GM21381 (cell line): ENCODE results near the gene NAA80.
"Not testable (repeated sequence)": the region's sequence is repeated elsewhere in the genome, so short reads cannot be mapped to it uniquely, and the experiment has no call there.

Experiments
- ATAC-seq: cut with Tn5 transposase; IDR thresholded peaks from one replicate; pipeline ENCODE4 v1.9.1; 2021; ENCODE audit warnings: mild to moderate bottlenecking, moderate library complexity; ENCODE audit not compliant: unreplicated experiment

NAA80 gene

GRCh38 chr3:50316657-50317242, 17.5 kb upstream of the NAA80 start:
- ATAC-seq = no peak

GRCh38 chr3:50314816-50315215, 15.6 kb upstream of the NAA80 start:
- no peak for ATAC-seq

GRCh38 chr3:50314342-50314741, 15.1 kb upstream of the NAA80 start:
- ATAC-seq = no peak

GRCh38 chr3:50312041-50312440, 12.8 kb upstream of the NAA80 start:
- ATAC-seq = not testable (repeated sequence)

DNA sequence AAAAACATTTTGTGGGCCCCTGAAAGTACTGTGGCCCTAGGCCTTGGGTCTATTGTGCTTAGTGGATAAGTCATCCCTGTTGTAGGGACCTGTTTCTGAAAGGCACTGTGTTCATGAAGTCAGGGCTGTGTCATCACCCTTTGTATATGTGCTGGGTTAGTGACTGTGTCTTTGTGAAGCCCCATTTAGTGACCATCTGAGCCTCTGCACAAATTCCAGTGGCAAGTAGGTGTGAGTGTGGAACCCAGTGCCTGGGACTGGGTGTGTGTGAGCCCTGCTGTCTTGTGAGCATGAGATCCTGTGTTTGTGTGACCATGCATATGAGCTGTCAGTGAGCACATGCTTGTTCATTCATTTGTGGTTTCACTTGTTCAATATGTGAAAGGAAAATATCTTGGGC, 5.4 kb upstream of the NAA80 start:
- no peak for ATAC-seq

DNA sequence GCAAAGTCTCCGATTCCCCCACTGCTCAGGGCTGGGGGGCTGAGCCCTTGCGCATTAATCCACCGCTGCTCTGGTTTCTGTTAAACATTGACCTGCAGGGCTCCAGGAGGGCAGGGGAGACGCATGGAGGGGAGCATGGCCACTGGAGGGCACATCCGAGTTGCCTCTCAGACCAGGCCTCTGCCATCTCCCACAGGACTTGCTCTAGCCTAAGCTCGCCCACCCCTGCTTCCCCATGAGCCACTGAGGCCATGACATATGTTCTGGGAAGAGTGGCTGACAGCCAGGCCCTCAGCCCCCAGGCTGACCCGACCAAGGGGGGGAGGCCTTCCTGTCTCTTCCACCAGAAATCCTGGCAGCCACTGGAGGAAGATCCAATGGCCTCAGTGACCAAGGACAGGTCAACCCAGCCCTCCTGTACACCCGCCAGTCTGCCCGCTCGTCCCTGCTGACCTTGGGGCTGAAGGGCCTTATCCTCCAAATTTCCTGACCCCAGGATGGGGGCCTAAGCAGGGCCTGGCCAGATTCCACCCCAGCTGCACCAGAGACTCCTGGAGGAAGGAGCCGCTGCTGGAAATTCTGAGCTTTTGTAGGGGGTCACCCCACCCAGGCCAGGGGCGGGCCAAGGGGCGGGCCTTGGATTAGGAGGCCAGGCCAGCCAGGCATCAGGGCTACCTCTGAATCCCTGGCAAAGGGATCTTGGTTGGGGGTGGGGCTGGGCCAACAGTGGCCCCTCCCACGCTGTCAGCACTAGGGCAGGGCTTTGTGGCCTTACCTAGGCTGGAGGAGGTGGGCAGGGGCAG, 4.0 kb upstream of the NAA80 start, which contains the start of gene HYAL1:
Gene HYAL1 (minus strand): TSS at position 562 of the 803 bp plus-strand sequence. CDS start 618 bp downstream, outside the sequence.
- no peak for ATAC-seq

GRCh38 chr3:50302095-50303012, 3.1 kb upstream of the NAA80 start:
- ATAC-seq = no peak

DNA sequence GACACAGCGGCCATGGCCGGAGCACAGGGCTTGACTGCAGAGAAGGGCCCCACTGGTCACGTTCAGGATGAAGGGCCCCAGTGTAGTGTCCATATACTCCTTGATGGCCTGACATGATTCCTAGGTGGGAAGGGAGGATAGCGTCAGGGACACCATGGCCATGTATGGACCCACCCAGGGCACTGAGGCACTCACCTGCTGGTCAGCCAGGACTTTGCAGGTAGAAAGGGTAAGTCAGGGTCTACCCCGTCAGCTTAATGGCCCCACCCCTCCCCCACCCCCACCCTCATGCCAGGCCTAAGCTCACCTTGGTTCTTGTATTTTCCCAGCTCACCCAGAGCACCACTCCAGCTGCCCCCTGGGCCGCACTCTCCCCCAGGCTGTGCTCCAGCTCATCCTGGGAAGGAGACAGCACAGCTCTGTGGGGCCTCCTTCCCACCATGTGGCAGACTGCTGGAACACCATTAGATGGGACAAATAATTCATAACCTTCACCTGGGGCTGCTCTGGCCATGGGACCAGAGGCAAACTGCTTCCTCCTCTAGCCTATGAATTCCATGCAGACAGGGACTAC, 1.6 kb upstream of the NAA80 start:
- ATAC-seq = no peak

GRCh38 chr3:50299929-50300680, 900 bp upstream of the NAA80 start:
- no peak for ATAC-seq

DNA sequence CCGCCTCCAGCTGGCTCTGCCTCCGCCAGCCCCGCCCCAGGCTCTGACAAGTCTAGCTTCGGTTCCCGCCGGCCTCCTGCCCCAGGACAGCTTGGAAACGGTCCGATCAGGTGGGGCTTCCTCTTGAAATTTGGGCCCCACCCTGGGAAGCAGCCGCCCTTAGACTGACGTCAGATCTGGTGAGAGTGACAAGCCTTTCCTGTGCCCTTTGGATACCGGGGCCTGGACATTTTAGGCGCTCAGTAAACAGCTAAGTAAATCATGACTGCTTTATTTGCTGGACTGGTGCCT, 378 bp upstream of the NAA80 start:
- ATAC-seq = peak; percentile 3

DNA sequence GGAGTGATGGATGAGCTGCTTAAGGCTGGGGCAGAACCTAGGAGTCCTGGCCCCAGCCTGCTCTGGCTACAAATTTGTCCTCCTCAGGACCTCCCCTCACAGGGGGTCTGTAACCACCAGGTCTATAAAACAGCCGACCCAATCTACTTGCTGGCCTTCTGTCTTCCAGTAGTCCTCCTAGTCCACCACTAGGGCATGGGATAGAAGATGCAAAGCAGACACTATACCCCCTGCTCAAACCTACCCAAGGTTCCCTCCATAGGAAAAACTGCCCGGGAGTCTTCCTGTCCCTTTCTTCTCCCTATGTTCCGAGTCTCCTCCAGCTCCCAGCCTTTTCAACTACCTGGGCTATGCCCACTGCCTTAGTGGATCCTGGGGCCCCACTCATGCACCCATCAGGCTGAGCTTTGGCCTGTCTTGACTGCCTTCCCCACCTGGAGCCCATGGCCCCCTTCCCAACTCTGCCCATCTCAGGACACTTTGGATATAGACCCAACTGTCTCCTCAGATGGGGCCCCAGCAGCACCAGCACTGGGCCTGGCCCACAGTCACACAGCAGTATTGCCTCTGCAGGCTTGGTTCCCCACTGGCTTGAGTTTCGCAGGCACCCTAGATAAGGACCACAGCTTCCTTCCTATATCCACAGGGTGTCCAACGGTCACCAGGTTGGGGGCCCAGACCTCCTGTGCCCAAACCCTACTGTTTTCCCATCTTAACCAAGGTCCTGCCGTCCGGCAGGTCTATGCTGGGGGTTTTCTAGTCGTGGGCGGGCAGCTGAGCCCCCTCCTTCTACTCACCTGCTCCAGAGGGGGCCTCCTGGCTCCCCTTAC, 1.1 kb downstream of the NAA80 start:
- ATAC-seq = no peak

GRCh38 chr3:50297384-50297775, 1.8 kb downstream of the NAA80 start:
- no peak for ATAC-seq

DNA sequence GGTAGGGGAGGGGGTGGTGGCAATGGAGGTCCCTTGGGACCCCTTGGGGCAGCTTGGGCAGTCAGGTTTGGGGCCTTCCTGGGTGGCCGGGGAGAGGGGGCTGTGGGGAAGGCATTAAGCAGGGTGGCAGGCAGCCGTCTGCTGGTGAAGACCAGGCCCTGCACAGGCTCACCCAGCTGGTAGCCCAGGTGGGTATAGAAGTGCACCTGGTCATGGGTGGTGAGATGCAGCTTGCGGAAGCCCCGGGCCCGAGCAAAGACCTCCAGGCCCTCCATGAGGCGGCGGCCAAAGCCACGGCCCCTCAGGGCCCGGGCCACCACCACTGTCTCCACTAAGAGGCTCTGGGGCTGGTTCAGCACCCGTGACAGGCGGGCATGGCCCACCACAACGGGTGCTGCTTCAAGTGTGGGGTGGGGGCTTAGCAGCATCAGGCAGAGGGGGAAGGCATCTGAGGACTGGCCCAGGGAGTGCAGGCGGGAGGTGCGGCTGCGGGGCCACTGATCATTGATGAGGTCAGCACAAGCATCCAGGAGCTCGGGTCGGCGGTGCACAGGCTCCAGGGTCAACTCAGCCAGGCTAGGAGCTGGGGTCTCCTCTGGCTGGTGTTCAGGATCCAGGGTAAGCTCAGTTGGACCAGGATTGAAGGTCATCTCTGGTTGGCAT, 2.4 kb downstream of the NAA80 start:
- no peak for ATAC-seq

- no peak for ATAC-seq
Observed at GRCh38 chr3:50295553-50296431, 3.4 kb downstream of the NAA80 start.

- no peak for ATAC-seq
Observed at GRCh38 chr3:50294492-50295403, 4.5 kb downstream of the NAA80 start.

DNA sequence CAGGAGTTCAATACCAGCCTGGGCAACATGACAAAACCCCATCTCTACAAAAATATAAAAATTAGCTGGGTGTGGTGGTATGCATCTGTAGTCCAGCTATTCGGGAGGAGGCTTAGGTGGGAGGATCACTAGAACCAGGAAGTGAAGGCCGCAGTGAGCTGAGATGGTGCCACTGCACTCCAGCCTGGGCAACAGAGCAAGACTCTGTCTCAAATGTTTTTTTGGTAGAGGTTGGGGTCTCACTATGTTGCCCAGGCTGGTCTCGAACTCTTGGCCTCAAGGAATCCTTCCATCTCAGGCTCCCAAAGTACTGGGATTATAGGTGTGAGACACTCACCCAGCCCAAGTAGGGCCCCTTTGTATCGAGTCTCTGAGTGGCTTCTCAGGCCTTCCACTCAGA, 5.1 kb downstream of the NAA80 start:
- ATAC-seq = no peak
